HG03025 (cell line): Measurements from ENCODE around the gene AXDND1.

Source experiments
- ATAC-seq: cut with Tn5 transposase; IDR thresholded peaks from one replicate; pipeline ENCODE4 v1.9.1; 2021; ENCODE audit warnings: mild to moderate bottlenecking, moderate library complexity; ENCODE audit not compliant: unreplicated experiment, low FRiP score

Gene AXDND1, protein sequence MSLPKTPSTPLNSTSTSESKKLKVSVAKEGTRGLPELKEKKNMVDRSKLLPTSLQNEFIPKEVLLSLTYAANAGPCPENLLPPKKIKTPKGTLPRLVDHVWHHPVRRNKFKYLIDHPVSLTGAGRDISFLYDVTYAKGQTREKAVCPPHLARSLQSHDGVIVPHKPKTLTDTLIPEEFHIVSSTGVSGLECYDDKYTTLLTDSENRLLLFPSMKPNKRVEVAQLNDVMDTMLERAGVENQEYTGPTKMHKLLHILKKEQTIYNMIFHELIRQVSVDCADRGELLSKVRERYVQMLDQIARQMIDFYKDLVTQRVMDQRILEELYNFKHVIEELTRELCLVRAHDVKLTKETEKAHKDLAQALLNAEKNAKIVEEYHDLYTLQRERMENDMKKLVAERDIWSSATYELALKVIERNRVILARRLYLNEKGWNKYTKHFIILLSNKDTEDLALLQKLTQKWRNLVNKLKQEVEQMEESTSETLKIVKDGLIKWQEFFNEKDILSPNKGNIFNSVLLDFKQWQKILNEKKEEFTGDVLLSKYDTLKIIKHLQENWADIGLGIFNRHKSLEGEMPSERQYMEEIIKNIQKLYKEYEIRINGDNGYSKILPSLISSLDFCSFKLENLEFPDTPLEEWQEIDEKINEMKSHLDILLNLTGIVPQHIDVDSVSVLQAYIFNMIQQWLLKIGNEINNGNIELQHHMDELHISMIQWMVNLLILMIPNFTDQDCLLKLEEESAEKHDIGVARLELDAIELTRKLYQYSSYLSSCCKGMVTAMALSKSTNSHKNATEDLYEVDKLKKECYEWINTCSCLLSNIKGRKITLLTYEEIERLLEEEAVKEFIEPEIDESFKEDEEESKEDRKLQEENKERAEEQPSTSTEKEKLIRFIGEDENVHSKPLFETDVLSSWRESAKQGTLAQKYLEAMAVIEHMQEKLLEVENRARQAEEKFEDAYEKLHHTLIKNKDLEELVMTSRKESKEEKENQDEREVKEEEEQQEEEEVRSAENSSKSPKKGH

GRCh38 chr1:179365342-179366092, at the start of gene AXDND1:
Gene AXDND1, plus strand, starts transcription at chr1:179365971. Its CDS starts 539 bp downstream, at chr1:179366510.
- ATAC-seq: peak; percentile 98

DNA sequence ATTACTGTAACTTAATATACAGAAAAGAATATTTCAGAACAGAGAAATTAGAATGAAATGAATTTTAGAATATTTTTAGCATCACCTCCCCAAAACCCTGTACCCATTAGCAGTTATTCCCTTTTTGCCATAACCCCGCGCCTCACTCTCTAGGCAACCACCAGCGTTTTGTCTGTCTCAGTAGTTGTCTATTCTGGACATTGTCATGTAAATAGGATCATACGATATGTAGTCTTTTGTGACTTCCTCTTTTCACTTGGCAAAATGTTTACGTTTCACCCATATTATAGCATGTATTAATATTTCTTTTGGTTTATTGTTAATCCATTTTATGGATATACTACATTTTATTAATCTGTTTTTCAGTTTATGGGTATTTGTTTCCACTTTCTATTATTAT, 47.3 kb upstream of the AXDND1 start:
- ATAC-seq: no peak

- ATAC-seq: no peak
Measured at GRCh38 chr1:179321533-179322216, 44.1 kb upstream of the AXDND1 start.

GRCh38 chr1:179322557-179322956, 43.2 kb upstream of the AXDND1 start:
- no peak for ATAC-seq

DNA sequence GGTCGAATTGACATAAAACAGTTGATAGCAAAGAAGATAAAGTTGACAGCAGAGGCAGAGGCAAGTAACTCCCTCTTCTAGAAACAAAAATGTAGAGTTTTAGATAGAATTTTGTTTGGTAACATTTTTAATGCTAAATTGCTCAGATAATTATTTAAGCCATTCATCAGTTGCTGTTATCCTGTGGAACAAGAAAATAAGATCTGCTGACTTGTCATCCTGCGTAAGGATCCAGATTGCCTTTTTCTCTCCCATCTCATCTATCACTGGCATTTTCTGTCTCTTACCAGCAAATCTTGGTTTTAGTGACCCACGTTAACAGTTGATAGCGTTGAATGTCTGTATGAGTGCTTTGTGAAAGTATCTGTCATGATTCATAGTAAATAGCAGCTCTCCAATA, 42.3 kb upstream of the AXDND1 start:
- no peak for ATAC-seq

DNA sequence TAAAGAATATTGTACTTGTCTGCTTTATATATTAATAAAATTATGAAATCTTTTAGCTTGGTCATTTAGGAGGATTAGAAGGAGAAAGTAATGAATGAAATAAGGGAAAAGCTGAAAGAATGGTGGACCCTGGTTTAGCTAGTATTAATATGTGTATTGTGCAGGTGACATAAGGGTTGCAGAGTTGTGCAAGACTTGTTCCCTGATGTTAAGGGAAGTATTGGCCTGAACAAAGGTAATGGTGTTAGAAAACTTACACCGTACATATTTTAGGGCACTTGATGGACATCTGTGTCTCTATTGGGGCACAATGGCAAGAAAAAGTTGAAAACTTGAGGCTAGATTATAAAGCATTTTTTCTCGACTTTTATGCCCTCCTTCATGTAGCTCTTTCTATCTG, 39.9 kb upstream of the AXDND1 start:
- no peak for ATAC-seq

DNA sequence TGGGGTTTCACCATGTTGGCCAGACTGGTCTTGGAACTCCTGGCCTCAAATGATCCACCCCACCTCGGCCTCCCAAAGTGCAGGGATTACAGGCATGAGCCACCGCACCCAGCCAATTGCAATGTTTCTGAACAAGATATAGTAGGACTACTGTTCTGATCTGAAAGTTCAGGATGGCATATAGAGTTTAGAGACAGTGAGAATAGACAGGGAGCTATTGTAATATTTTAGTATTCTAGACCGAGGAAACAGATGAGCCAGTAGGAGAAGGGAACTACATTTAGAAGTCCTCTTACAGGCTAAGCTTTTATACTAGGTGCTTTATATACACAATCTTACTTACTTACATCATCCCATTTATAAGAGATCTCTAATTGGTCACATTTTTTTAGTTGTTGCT, 39.0 kb upstream of the AXDND1 start:
- no peak for ATAC-seq

DNA sequence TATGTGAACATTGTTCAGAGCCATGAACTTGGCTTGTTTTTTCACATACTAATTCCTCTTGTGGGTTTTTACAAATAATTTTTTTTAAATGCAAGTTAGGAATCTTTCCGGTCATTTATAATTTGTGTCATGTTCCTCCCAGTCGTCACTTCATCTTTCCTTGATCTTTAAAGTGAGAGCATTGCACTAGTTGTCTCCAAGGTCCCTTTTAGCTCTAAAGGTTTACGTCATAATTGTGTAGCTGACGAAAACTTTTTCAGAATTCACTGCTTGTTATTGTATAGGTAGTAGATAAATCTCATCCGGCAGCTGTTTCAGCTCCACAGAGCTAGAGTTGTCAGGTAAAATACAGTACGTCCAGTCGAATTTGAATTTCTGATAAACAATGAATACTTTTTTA, 38.6 kb upstream of the AXDND1 start:
- ATAC-seq: no peak

DNA sequence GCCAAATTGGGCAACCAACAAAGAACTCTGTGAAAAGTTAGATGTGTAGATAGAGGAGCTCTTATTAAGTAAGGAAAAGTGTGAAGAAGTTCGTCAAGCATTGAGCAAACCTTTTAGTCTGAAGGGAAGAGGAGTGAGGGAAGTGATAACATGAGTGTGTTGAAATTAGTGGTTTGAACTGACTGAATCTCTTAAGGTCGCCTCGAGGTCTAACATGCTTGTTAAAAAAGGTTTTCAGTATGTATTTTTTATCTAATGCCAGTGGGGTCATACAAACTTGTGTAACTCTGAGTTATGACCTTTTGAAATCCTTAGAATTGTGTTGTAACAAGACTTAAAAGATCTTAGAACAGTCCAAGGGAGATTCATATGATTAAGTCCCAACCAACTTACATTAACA, 38.1 kb upstream of the AXDND1 start:
- no peak for ATAC-seq

DNA sequence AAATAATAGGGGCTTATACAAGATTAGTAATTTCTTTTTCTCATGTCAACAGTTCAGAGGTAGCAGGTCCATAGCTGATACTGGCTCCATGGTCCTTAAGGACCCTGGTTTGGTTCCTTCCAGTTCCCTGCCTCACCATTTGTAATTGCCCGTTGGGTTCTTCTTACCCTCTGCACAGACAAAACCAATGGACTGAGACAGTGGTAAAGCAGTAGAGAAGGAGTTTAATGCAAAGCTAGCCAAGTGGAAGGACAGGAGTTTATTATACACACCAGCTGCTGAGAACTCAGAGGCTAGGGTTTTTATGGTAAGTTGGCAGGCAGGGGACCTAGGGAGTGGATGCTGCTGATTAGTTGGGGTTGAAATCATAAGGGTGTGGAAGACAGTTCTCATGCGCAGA, 35.9 kb upstream of the AXDND1 start:
- ATAC-seq: no peak

DNA sequence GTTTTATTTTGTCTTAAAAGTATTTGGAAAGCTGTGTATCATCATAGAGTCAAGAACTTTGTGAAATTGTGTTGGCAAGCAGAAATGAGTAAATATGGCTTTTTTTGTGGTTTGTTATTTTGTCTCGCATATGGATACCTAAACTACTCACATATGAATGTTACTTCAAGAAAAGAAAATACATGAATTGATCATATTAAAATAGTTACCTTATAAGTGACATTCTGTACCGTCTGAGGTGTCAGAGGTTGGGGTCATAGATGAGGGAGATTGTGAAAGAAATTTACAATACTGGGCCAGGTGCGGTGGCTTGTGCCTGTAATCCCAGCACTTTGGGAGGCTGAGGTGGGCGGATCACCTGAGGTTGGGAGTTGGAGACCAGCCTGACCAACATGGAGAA, 31.3 kb upstream of the AXDND1 start:
- no peak for ATAC-seq

DNA sequence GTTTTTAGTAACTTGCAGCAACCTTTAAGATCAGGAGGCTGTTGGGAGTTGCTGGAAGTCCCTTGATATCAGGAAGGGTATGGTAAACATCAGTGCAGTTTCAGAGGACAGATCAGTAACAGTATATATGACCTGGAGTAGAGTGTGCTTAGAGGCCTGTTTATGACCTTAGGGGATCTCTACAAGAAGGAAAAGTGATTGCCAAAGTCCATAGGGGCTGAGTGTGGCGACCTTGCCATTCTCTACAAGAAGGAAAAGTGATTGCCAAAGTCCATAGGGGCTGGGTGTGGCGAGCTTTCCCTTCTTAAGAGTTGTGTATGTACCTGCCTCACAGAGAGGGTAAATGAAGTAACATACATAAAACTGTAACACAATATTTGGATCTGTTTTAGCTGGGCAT, 28.5 kb upstream of the AXDND1 start:
- no peak for ATAC-seq

- no peak for ATAC-seq
Measured at GRCh38 chr1:179337942-179338560, 27.7 kb upstream of the AXDND1 start.

- ATAC-seq: no peak
Measured at GRCh38 chr1:179340918-179341317, 24.9 kb upstream of the AXDND1 start.

DNA sequence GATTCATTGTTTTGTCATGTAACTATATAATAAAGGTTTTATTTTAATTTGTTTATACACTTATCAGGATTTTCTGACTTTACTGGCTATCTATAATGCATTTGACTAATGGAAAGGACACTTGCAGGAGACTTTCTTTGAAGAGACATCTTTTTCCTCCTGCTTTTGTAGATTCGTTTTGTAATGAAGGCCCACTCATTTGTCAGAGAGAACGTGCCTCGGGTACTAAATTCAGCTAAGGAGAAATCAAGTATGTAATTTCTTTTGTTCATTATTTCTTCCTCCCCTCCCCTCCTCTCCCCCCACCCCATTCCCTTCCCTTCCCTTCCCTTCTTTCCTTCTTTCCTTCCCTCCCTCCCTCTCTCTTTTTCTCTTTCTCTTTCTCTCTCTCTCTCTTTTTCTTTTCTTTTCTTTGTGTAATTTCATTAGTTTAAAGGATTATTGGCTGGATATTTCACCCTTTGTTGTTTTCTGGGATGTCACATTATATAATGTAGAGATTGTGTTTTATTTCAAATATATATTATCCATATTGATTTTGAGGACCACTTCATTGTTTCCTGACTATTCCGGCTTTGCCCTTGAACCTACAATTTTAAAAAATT, 23.7 kb upstream of the AXDND1 start:
- no peak for ATAC-seq

DNA sequence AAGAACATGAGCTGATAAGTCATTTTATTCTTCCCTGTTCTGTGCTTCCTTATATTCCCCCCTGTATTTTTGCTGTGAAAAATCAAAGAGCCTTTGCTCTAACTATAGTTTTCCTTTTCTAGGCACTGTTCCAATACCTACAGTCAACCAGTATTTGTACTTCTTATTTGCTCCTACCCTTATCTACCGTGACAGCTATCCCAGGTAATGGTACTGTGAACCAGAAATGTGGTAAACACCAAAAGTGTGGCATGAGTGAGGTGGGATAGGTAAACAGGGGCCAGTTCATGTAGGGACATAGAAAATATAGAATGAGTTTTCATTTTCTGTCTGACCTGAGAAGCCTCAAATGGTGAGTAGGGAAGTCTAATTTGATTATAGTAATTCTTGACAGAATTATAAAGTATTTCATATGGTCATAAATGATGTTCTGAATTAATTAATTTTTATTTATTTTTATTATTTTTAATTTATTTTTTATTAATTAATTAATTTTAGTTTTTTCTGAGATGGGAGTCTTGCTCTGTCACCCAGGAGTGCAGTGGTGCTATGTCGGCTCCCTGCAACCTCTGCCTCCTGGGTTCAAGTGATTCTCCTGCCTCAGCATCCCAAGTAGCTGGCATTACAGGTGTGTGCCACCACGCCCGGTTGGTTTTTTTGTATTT, 22.9 kb upstream of the AXDND1 start:
- ATAC-seq: no peak

- no peak for ATAC-seq
Measured at GRCh38 chr1:179351281-179351680, 14.5 kb upstream of the AXDND1 start.

- ATAC-seq: no peak
Measured at GRCh38 chr1:179352236-179352635, 13.5 kb upstream of the AXDND1 start.

DNA sequence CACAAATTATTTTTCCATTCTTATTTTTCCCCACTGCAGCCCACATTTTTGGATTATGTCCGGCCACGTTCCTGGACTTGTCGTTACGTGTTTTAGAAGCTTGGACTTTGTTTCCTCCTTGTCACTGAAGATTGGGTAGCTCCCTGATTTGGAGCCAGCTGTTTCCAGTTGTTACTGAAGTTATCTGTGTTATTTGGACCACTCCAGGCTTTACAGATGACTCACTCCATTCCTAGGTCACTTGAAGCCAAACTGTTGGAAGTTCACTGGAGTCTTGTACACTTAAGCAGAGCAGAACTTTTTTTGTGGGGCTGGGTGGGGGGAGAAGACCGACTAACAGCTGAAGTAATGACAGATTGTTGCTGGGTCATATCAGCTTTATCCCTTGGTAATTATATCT, 12.2 kb upstream of the AXDND1 start:
- no peak for ATAC-seq
